Testis (tissue), 2 donors: ENCODE results near the gene EXOC4.

Experiments
- POLR2A ChIP-seq: fragments of 450-650 bp; IDR thresholded peaks from one replicate; pipeline ENCODE4 v1.6.1; 2017; ENCODE audit warnings: antibody characterized with exemption, mild to moderate bottlenecking, moderate library complexity
- TF ChIP-seq, protein P1 (sequence below), 3 experiments: fragments of 450-650 bp in 2 of 3; fragments of 200-600 bp in 1 of 3; sonication (generic) in 1 of 3; IDR thresholded peaks; one replicate each; pipeline ENCODE4 v1.5.1; 2016 to 2019; ENCODE audit warnings: antibody characterized with exemption in 3 of 3, mild to moderate bottlenecking in 2 of 3, moderate library complexity in 1 of 3

DNA sequence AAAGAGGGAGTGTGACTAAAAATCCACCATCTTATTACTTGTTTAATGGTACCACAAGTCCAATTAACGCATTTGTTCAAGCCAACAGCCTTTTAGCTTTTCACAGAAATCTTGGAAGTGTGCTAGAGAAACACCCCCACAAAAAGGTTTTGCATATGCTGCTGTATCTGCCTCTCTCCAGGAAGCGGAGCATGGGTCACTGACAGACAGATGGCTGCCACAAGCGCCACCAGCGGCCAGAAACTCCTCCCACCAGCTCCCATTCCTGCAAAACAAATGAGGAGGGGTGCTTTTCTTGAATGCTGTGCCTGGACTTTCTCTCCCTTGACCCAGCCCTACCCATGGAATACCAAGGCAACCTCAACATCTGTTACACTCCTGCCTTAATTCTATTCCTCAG, 698.0 kb downstream of the EXOC4 start:
- TF ChIP-seq, protein P1, sequence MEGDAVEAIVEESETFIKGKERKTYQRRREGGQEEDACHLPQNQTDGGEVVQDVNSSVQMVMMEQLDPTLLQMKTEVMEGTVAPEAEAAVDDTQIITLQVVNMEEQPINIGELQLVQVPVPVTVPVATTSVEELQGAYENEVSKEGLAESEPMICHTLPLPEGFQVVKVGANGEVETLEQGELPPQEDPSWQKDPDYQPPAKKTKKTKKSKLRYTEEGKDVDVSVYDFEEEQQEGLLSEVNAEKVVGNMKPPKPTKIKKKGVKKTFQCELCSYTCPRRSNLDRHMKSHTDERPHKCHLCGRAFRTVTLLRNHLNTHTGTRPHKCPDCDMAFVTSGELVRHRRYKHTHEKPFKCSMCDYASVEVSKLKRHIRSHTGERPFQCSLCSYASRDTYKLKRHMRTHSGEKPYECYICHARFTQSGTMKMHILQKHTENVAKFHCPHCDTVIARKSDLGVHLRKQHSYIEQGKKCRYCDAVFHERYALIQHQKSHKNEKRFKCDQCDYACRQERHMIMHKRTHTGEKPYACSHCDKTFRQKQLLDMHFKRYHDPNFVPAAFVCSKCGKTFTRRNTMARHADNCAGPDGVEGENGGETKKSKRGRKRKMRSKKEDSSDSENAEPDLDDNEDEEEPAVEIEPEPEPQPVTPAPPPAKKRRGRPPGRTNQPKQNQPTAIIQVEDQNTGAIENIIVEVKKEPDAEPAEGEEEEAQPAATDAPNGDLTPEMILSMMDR (IDR thresholded peaks at IDR 0.05), result no peak
- TF ChIP-seq POLR2A, result no peak
